GM12878 (cell line): ENCODE data around the gene EPOP. TPM values are rescaled to one million over a fixed set of nuclear protein-coding genes. Genes with fewer than 3 reads are reported as not detected.

ENCODE experiments used
- ATAC-seq: fragments of 200-7000 bp; cut with Tn5 transposase; 3 replicates; pipeline ENCODE4 v1.9.1; 2020; ENCODE audit warnings: mild to moderate bottlenecking, moderate library complexity
- BruUV-seq: library from RNA; stranded (reverse); fragments of 400-500 nt; replicated peaks from 2 replicates; lab custom pipeline; 2021; lab: Mats Ljungman, UMichigan
- CTCF ChIA-PET: fragments of 300-600 bp; sonication (Branson Sonifier 250); formaldehyde crosslinking; extraction: SDS; loops from one replicate; lab custom pipeline; 2021; ENCODE audit warnings: inconsistent platforms; lab: Yijun Ruan, JAX
- POLR2A ChIA-PET: fragments of 350-600 bp; formaldehyde crosslinking; extraction: SDS; loops from one replicate; lab custom pipeline; 2021; ENCODE audit warnings: inconsistent platforms; lab: Charles Lee
- RAD21 ChIA-PET: fragments of 300-600 bp; sonication (Branson Sonifier 250); formaldehyde crosslinking; loops from one replicate; lab custom pipeline; 2023; ENCODE audit warnings: antibody characterized with exemption; ENCODE audit not compliant: unreplicated experiment; lab: Charles Lee
- SMC1A ChIA-PET: fragments of 300-600 bp; sonication (Branson Sonifier 250); formaldehyde crosslinking; loops from one replicate; lab custom pipeline; 2023; ENCODE audit not compliant: unreplicated experiment, uncharacterized antibody; lab: Charles Lee
- DNase-seq: peaks from one replicate; pipeline ENCODE4 v3.0.0-alpha.2; 2011; ENCODE audit warnings: low read depth, low spot score
- FAIRE-seq: peaks from 3 replicates; lab custom pipeline; 2011; peaks lifted over from hg19 to GRCh38; lab: Jason Lieb, UNC
- H2AFZ ChIP-seq: 2 replicates; pipeline ENCODE4 v1.6.0; 2011; ENCODE audit warnings: low read depth, low read length, control low read depth; ENCODE audit not compliant: control insufficient read depth
- H3K27ac ChIP-seq: 2 replicates; pipeline ENCODE4 v1.5.1; 2011; ENCODE audit warnings: control low read depth; ENCODE audit not compliant: control insufficient read depth, insufficient read depth
- H3K27me3 ChIP-seq, 2 experiments: replicated peaks in 1 of 2; 2 replicates each; pipeline versions ENCODE4 v1.6.0 to v1.6.1; 2011; ENCODE audit warnings: low read length in 1 of 2; ENCODE audit not compliant: control insufficient read depth in 2 of 2, insufficient read depth in 2 of 2
- H3K36me3 ChIP-seq, 2 experiments: 2 replicates each; pipeline ENCODE4 v1.5.1; 2011; ENCODE audit warnings: low read length in 1 of 2; ENCODE audit not compliant: control insufficient read depth in 2 of 2, insufficient read depth in 2 of 2
- H3K4me1 ChIP-seq: 2 replicates; pipeline ENCODE4 v1.6.1; 2011; ENCODE audit warnings: mild to moderate bottlenecking, low read length, moderate library complexity, mixed read lengths; ENCODE audit not compliant: control insufficient read depth, insufficient read depth
- H3K4me2 ChIP-seq: 2 replicates; pipeline ENCODE4 v1.6.0; 2011; ENCODE audit warnings: control low read depth; ENCODE audit not compliant: control insufficient read depth, insufficient read depth
- H3K4me3 ChIP-seq: fragments of 200-600 bp; sonication (generic); 2 replicates; pipeline ENCODE4 v1.5.1; 2016
- H3K79me2 ChIP-seq: 2 replicates; pipeline ENCODE4 v1.6.0; 2011; ENCODE audit warnings: low read length; ENCODE audit not compliant: control insufficient read depth, insufficient read depth
- H3K9ac ChIP-seq: 2 replicates; pipeline ENCODE4 v1.8.0; 2011; ENCODE audit warnings: low read length, control low read depth, mixed read lengths; ENCODE audit not compliant: control insufficient read depth, insufficient read depth
- H3K9me3 ChIP-seq: replicated peaks from 3 replicates; pipeline ENCODE4 v1.5.1; 2011; ENCODE audit warnings: mild to moderate bottlenecking, low read length; ENCODE audit not compliant: control insufficient read depth, insufficient read depth
- H4K20me1 ChIP-seq: 2 replicates; pipeline ENCODE4 v1.6.0; 2011; ENCODE audit not compliant: control insufficient read depth, insufficient read depth
- CUX1 ChIP-seq: IDR thresholded peaks from 2 replicates; pipeline ENCODE4 v1.6.1; 2012; ENCODE audit warnings: improper control_type of control experiment, low read depth, low read length; ENCODE audit not compliant: insufficient replicate concordance
- NFIC ChIP-seq: IDR thresholded peaks from 2 replicates; pipeline ENCODE4 v1.6.1; 2012; ENCODE audit warnings: low read depth, mild to moderate bottlenecking, inconsistent platforms, low read length, moderate library complexity
- WGBS: methylation state at CpG from one replicate; pipeline ENCODE4 v1.1.6; 2016; ENCODE audit warnings: low lambda C conversion rate; ENCODE audit not compliant: insufficient replicate concordance, insufficient coverage; ENCODE audit errors: missing lambda C conversion rate; 5-methylcytosine and 5-hydroxymethylcytosine counted together
- in situ Hi-C: fragments of 300-500 bp; cut with MboI; formaldehyde crosslinking; loops from 9 replicates; pipeline ENCODE4 v1.14.3; 2018; ENCODE audit warnings: mixed read lengths
- intact Hi-C: fragments of 100-400 bp; cut with micrococcal nuclease; formaldehyde crosslinking; loops from one replicate; pipeline ENCODE4 v1.14.2; 2022; ENCODE audit not compliant: unreplicated experiment
- polyA plus RNA-seq, 11 experiments: library from polyadenylated mRNA; depleted of rRNA in 4 of 11; unstranded in 6 of 11; stranded (reverse) in 5 of 11; fragments of >200 nt; fragmentation: Nextera tagmentation in 4 of 11; fragmentation: Illumina TruSeq in 1 of 11; extraction: Ambion mirVana in 4 of 11; extraction: Trizol in 1 of 11; gene quantifications; 1 replicate in 1 of 11; 2 replicates in 10 of 11; pipeline versions ENCODE4 v1.2.1 to v1.2.3, GENCODE V29; 2011 to 2016; ENCODE audit warnings: inconsistent platforms in 2 of 11, missing spikeins in 2 of 11, low read depth in 1 of 11
- total RNA-seq, 4 experiments: library from RNA; depleted of rRNA in 3 of 4; stranded (reverse); fragments of >200 nt in 3 of 4; fragmentation: Illumina TruSeq in 1 of 4; extraction: Trizol in 1 of 4; gene quantifications; 2 replicates each; pipeline versions ENCODE4 v1.2.1 to v1.2.3, GENCODE V29; 2013 to 2021

The EPOP gene
- total and polyA plus RNA-seq, 10 of the 15 experiments (the other 5 are each of a cell fraction or from before 2014, with no cell fraction given) = 0.53 to 9.0 (median 3.7) TPM

DNA sequence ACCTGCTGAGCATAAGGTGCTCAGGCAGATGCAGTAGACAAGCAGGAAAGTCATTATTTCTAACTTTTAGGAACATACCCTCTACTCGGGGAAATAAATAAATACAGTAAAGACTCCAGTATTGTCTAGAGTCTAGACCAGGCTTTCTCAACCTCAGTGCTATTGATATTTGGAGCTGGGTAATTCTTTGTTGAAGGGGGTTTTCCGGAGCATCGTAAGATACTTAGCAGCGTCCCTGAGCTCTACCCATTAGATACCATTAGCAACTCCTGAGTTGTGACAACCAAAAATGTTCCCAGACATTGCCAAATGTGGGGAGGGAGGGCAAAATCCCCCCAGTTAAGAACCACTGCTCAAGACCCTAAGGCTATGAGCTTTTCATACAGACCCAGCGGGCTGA is 21.1 kb downstream of the EPOP start:
- in situ Hi-C loops (no loop called here), intact Hi-C loops (loop anchor here (2.0 kb wide), 2 partner anchors 21 to 47 kb away; partner anchors contain the start of gene EPOP)
- peak; percentile 84 for ATAC-seq
- H4K20me1 ChIP-seq = no peaks in the 10 kb centered on the region
- H3K27ac ChIP-seq = peak overlapping the region; percentile 87
- peak overlapping the region; percentile 13 for H2AFZ ChIP-seq
- ChIA-PET POLR2A (interaction anchor here (0.6 to 2.9 kb wide), 7 partner anchors 10 to 398 kb away, joined by 3 to 19 read pairs (median 3); no protein-coding TSS in a partner anchor), RAD21 (interaction anchor here (0.8 to 3.7 kb wide), 15 partner anchors 9 to 95 kb away, joined by 3 to 28 read pairs (median 5); no protein-coding TSS in a partner anchor), CTCF (interaction anchor here (0.7 to 7.0 kb wide), 13 partner anchors 9 to 168 kb away, joined by 3 to 63 read pairs (median 5); partner anchors contain the start of gene SRCIN1), SMC1A (interaction anchor here (1.1 to 3.2 kb wide), 12 partner anchors 9 to 95 kb away, joined by 3 to 29 read pairs (median 6); no protein-coding TSS in a partner anchor)
- DNase-seq = no peak
- no peak for FAIRE-seq
- H3K9me3 ChIP-seq = no peaks in the 10 kb centered on the region
- no peaks in the 10 kb centered on the region for H3K36me3 ChIP-seq
- TF ChIP-seq CUX1 (no peak), NFIC (0 out of 2 replicates have a peak, but pooled peaks have one; percentile 9)
- no peaks in the 10 kb centered on the region for H3K27me3 ChIP-seq
- BruUV-seq = no TSS peak
- peaks cover 55% of the 10 kb centered on the region for H3K4me1 ChIP-seq
- no peaks in the 10 kb centered on the region for H3K79me2 ChIP-seq
- peak overlapping the region; percentile 91 for H3K4me2 ChIP-seq
- WGBS = 23% methylated on average over 5 of the region's 5 CpGs
- peak overlapping the region; percentile 41; the same call in 1 of the 2 replicates for H3K9ac ChIP-seq
- peak overlapping the region; percentile 33; the same call in 1 of the 2 replicates for H3K4me3 ChIP-seq
